Stomach (tissue), 4 donors: ENCODE data around the gene TLCD2.

Experiments
- EP300 ChIP-seq: sonication (generic); formaldehyde crosslinking; IDR thresholded peaks from one replicate; pipeline ENCODE4 v1.6.1; 2017; ENCODE audit warnings: antibody characterized with exemption
- POLR2A ChIP-seq, 4 donors: fragments of 450-650 bp; IDR thresholded peaks; one replicate each; pipeline ENCODE4 v1.6.1; 2016; ENCODE audit warnings: antibody characterized with exemption in 4 of 4, control low read depth in 2 of 4, mild to moderate bottlenecking in 1 of 4, moderate library complexity in 1 of 4
- POLR2AphosphoS5 ChIP-seq, 3 donors: sonication (generic); formaldehyde crosslinking; IDR thresholded peaks; one replicate each; pipeline ENCODE4 v1.6.1; 2016; ENCODE audit warnings: antibody characterized with exemption in 3 of 3
- TF ChIP-seq, protein P1 (sequence below), 7 experiments: fragments of 450-650 bp in 4 of 7; fragments of 200-600 bp in 3 of 7; sonication (generic) in 3 of 7; IDR thresholded peaks; one replicate each; pipeline ENCODE4 v1.5.1; 2016 to 2019; ENCODE audit warnings: antibody characterized with exemption in 7 of 7, control low read depth in 2 of 7, mild to moderate bottlenecking in 1 of 7

DNA sequence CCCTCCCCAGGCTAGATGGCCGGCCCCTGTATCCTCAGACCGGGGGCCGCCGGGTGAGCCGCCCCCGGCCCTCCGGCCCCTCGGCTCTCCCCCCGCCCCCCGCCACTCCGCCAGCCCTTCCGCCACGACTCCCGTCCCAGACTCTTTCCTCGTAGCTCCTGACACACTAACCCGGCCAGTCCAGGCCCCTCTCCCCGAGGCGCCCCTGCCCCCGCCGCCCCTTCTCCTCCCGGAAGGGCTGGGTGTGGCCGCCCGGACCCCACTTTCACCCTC lies 5.6 kb upstream of the TLCD2 start:
- TF ChIP-seq, protein P1, sequence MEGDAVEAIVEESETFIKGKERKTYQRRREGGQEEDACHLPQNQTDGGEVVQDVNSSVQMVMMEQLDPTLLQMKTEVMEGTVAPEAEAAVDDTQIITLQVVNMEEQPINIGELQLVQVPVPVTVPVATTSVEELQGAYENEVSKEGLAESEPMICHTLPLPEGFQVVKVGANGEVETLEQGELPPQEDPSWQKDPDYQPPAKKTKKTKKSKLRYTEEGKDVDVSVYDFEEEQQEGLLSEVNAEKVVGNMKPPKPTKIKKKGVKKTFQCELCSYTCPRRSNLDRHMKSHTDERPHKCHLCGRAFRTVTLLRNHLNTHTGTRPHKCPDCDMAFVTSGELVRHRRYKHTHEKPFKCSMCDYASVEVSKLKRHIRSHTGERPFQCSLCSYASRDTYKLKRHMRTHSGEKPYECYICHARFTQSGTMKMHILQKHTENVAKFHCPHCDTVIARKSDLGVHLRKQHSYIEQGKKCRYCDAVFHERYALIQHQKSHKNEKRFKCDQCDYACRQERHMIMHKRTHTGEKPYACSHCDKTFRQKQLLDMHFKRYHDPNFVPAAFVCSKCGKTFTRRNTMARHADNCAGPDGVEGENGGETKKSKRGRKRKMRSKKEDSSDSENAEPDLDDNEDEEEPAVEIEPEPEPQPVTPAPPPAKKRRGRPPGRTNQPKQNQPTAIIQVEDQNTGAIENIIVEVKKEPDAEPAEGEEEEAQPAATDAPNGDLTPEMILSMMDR (IDR thresholded peaks at IDR 0.05): no peak
- TF ChIP-seq POLR2A (IDR thresholded peaks at IDR 0.05) (no peak), POLR2AphosphoS5 (IDR thresholded peaks at IDR 0.05) (no peak), EP300 (no peak)
